GM10266 (cell line): ENCODE measurements around the gene GPR15.

ENCODE experiments used
- DNase-seq: peaks from one replicate; pipeline ENCODE4 v3.0.0; 2012; ENCODE audit errors: extremely low spot score
- TF ChIP-seq, protein P1 (sequence below): IDR thresholded peaks from 2 replicates; pipeline ENCODE4 v1.5.1; 2012; ENCODE audit warnings: mild to moderate bottlenecking, low read depth; ENCODE audit not compliant: control insufficient read depth, insufficient read depth; ENCODE audit errors: missing control alignments

Gene GPR15

DNA sequence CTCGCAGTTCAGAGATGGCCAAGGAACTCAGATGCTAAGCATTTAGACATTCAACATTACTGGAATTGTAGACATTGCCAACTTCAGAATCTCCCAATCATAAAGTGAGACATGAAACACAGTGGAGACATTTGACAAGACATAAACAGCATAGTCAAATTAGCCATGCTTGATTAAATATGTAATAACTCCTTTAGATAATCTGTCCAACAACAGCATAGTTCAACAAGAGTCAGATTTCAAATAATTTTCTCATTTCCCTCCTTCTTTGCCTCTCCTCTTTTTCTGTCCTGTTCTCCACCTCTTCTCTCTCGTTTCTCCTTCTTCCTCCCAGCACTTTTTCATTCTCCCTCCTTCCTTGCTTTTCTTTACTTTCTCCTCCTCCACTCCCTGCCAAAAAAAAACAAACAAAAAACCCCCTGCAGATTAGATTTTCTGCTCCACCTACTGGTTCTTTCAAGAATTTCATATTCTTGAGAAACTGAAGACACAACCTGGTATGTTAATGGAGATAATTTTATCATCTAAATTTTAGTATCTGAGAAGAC lies 41.5 kb downstream of the GPR15 start:
- TF ChIP-seq, protein P1, sequence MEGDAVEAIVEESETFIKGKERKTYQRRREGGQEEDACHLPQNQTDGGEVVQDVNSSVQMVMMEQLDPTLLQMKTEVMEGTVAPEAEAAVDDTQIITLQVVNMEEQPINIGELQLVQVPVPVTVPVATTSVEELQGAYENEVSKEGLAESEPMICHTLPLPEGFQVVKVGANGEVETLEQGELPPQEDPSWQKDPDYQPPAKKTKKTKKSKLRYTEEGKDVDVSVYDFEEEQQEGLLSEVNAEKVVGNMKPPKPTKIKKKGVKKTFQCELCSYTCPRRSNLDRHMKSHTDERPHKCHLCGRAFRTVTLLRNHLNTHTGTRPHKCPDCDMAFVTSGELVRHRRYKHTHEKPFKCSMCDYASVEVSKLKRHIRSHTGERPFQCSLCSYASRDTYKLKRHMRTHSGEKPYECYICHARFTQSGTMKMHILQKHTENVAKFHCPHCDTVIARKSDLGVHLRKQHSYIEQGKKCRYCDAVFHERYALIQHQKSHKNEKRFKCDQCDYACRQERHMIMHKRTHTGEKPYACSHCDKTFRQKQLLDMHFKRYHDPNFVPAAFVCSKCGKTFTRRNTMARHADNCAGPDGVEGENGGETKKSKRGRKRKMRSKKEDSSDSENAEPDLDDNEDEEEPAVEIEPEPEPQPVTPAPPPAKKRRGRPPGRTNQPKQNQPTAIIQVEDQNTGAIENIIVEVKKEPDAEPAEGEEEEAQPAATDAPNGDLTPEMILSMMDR: peak; percentile 46
- DNase-seq: no peak

GRCh38 chr3:98574132-98574531 lies 42.4 kb downstream of the GPR15 start:
- DNase-seq: no peak
- TF ChIP-seq, protein P1: no peak

DNA sequence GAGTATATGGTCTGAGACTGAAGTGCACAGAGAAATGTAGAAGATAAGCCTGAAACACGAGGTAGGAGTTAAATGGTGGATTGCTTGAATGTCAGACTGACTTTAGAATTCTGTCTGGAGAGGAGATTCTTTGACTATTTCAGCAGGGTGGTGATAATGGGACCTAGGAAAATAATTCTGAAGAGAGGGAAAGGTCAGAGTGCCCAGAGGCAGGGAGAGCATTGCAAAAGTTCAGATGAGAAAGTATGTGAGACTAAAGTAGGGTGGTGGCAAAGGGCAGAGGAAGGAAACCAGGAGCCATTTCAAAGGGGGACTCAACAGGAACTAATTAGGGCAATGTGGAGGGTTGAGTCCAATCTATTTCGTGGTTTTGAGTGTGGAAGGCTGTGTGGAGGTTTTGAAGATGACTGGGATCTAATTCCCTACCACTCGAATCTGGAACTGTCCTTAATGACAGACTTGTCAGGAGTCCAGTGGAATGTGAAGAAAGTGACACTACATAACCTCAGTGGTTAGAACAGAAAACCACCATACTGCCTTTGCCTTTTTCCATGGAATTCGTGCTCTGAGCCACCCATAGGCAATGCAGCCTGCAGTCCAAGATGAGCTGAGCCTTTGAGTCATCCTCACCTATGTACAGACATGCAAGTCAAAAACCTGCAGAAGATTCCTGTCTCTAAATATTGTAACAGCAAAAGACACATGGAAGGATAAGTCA lies 45.6 kb downstream of the GPR15 start:
- no peak for DNase-seq
- TF ChIP-seq, protein P1: no peak

DNA sequence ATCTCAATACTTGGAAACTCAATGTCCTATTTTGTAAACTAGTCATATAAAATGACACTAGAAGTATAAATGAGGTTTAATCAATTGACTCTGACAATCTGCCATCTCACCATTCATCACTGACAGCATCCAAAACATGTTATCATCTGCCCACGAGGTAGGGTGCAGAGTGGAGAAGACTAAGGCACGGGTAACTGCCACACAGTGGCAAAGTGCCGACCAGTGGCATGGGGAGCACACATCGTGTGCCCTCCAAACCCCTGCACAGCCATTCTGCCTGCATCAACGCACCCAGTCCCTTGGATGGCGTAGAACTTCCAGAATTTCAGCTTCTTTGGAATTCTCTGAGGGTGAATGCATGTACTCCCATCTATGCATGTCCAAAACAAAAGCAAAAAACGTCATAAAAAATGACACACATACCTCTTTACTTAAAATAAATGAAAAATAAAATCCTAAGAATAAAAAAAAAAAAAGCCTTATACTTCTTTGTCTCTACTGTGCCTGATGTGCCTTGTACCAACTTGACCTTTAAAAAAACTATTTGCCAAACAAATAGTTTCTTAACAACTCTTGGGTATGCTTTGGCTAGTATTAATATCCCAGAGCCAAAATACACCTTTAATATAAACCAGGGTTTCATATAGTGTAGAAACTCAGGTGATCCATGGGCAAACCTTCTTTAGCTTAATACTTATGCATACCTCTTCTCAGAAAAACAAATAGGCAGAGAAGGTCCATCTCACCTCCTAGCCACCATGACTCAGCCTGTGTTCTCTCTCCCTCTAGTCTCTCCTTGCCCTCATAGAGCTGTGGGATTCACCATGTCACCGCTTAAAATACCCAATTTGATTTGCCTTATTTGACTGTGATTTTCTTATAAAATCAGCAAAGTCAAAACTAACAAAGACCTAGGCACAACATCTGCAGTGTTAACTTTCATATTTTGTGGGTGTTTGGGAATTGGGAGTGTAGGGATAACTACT lies 48.9 kb downstream of the GPR15 start:
- no peak for DNase-seq
- TF ChIP-seq, protein P1: no peak

DNA sequence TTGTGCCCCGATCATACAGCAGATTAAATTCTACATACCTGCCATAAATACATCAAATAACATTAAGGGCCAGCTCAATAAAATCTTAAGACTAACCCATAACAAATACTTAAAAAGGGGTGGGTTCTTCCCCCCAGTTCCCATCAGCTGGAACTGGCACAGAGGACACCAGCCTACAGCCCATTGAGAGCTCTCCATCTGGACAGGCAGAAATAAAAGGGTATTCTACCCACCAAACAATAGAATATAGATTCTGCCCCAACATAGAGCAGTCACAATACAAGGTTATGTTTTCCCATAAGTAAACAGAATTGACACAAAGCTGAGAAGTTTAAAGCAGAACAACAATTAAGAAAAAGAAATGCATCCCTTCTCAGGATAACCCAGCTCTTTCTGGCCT lies 49.7 kb downstream of the GPR15 start:
- TF ChIP-seq, protein P1: no peak
- DNase-seq: no peak

DNA sequence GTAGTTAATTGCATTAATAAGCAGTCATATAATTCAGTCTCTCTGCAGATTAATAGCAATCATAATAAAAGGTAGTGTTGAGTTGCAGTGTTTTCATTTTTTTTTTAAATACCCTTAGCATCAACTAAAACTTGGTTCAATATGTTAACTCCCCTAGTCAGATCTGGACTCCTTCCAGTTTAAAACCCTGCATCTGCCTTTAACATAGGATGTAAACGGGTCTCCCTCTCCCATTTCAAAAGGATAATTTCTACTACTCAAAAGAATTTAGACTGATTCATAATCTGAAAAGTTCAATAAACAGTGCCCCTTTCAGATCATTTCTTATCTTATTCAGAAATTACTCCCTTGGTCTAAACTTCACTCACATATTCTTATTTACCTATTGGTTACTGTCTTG lies 50.3 kb downstream of the GPR15 start:
- TF ChIP-seq, protein P1: no peak

More for the DNA sequence above, 50.3 kb downstream of the GPR15 start:
- no peak for DNase-seq
